Body of pancreas (tissue), 4 donors: ENCODE data around the gene LYRM4. TPM values are rescaled to one million over a fixed set of nuclear protein-coding genes. Genes with fewer than 3 reads are reported as not detected.

Source experiments
- ATAC-seq: fragments of 150-250 bp; one replicate; pipeline ENCODE4 v1.9.1; 2016
- DNase-seq, 4 donors: peaks; one replicate each; pipeline ENCODE4 v3.0.0-alpha.2; 2019
- H3K27ac ChIP-seq, 4 donors: fragments of 200-600 bp; sonication (generic); 1 replicate in 3 of 4; 2 replicates in 1 of 4; pipeline versions ENCODE4 v1.5.1 to v1.6.1; 2016 to 2019; ENCODE audit warnings: mild to moderate bottlenecking in 1 of 4, mixed read lengths in 1 of 4, moderate library complexity in 1 of 4
- H3K27me3 ChIP-seq, 2 donors: fragments of 200-600 bp; sonication (generic); one replicate each; pipeline ENCODE4 v1.6.0; 2016; ENCODE audit warnings: mild to moderate bottlenecking in 1 of 2
- H3K36me3 ChIP-seq, 2 donors: fragments of 200-600 bp; sonication (generic); replicated peaks in 1 of 2; 2 replicates each; pipeline ENCODE4 v1.5.1; 2016; ENCODE audit warnings: low read depth in 2 of 2; ENCODE audit not compliant: insufficient read depth in 1 of 2
- H3K4me1 ChIP-seq: fragments of 200-600 bp; sonication (generic); one replicate; pipeline ENCODE4 v1.6.0; 2016
- H3K4me3 ChIP-seq, 2 donors: fragments of 200-600 bp; sonication (generic); 1 replicate in 1 of 2; 2 replicates in 1 of 2; pipeline ENCODE4 v1.5.1; 2016 to 2019
- H3K9me3 ChIP-seq, 3 donors: fragments of 200-600 bp; sonication (generic); 1 replicate in 2 of 3; 2 replicates in 1 of 3; pipeline ENCODE4 v1.5.1; 2016
- POLR2A ChIP-seq, 3 donors: fragments of 450-650 bp; IDR thresholded peaks; one replicate each; pipeline ENCODE4 v1.6.1; 2016; ENCODE audit warnings: antibody characterized with exemption in 3 of 3, mild to moderate bottlenecking in 2 of 3
- WGBS, 2 donors: methylation state at CpG; one replicate each; pipeline ENCODE4 v1.1.5; 2017; 5-methylcytosine and 5-hydroxymethylcytosine counted together
- intact Hi-C: fragments of 100-400 bp; cut with DNase I; formaldehyde crosslinking; loops from one replicate; pipeline ENCODE4 v1.15.1; 2023
- total RNA-seq, 2 donors: library from RNA; depleted of rRNA; stranded (reverse); fragments of >200 nt; gene quantifications; one replicate each; pipeline ENCODE4 v1.1.0, GENCODE V29; 2016
- TF ChIP-seq, protein P1 (sequence below), 7 experiments: fragments of 450-650 bp in 4 of 7; fragments of 200-600 bp in 3 of 7; sonication (generic) in 3 of 7; IDR thresholded peaks; one replicate each; pipeline ENCODE4 v1.5.1; 2016 to 2019; ENCODE audit warnings: antibody characterized with exemption in 7 of 7

The LYRM4 gene
- total RNA-seq, 2 donors from 2014 or later: 15.3 to 18.5 TPM

DNA sequence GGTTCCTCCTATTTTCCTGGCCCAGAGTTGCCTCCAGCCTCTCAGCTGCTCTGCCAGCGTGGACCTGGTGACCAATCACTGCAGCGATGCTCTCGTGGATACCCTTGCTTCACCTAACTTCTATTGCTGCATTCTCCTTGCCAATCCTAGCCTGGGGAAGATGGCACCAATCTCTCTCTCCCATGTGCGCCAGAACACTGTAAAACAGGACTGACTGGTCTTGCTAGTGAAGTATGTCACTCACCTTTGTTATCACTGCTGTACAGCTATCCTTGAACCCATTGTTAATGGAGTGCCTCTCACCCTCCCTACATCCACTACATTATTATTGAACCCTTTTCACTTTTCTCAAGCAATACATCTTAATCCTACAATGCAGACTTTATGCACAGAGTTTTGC lies 80.1 kb downstream of the LYRM4 start:
- TF ChIP-seq, protein P1, sequence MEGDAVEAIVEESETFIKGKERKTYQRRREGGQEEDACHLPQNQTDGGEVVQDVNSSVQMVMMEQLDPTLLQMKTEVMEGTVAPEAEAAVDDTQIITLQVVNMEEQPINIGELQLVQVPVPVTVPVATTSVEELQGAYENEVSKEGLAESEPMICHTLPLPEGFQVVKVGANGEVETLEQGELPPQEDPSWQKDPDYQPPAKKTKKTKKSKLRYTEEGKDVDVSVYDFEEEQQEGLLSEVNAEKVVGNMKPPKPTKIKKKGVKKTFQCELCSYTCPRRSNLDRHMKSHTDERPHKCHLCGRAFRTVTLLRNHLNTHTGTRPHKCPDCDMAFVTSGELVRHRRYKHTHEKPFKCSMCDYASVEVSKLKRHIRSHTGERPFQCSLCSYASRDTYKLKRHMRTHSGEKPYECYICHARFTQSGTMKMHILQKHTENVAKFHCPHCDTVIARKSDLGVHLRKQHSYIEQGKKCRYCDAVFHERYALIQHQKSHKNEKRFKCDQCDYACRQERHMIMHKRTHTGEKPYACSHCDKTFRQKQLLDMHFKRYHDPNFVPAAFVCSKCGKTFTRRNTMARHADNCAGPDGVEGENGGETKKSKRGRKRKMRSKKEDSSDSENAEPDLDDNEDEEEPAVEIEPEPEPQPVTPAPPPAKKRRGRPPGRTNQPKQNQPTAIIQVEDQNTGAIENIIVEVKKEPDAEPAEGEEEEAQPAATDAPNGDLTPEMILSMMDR (IDR thresholded peaks at IDR 0.05): no peak
- no peak for TF ChIP-seq POLR2A (IDR thresholded peaks at IDR 0.05)
- H3K27ac ChIP-seq: no peak overlapping the region
- H3K4me3 ChIP-seq: no peak overlapping the region
- no peak for DNase-seq
- no peak for ATAC-seq
- H3K36me3 ChIP-seq: no peaks in the 10 kb centered on the region
- intact Hi-C loops: no loop called here
- WGBS, 2 donors: 80 to 97% methylated on average over 4 of the region's 4 CpGs
- H3K4me1 ChIP-seq: no peaks in the 10 kb centered on the region
- no peaks in the 10 kb centered on the region for H3K27me3 ChIP-seq
- H3K9me3 ChIP-seq: no peaks in the 10 kb centered on the region

DNA sequence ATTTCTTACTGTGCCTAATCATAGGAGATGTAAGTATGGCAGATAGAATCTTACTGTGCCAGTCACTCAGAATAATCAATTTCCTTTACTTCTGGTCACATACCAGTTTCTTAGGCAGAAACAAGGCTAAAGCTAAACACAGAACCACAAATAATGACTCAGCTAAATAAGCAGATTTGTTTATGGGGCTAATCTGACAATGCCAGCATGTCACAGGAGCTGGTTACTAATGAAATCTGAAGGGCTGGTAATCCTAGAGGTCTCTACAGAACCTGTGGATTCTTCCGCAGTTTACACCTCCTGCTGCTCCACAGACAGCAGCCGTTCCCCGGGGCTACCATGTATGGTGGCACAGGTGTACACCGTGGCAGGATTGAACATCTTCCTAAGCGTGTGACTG lies 80.8 kb downstream of the LYRM4 start:
- Histone ChIP-seq H3K4me3 (no peak overlapping the region), H3K9me3 (no peaks in the 10 kb centered on the region), H3K36me3 (no peaks in the 10 kb centered on the region), H3K4me1 (no peaks in the 10 kb centered on the region), H3K27ac (no peak overlapping the region), H3K27me3 (no peaks in the 10 kb centered on the region)
- WGBS, 2 donors: 92 to 95% methylated on average over 5 of the region's 5 CpGs
- ATAC-seq: no peak
- no peak for DNase-seq
- TF ChIP-seq POLR2A (IDR thresholded peaks at IDR 0.05): no peak
- TF ChIP-seq, protein P1 (IDR thresholded peaks at IDR 0.05): no peak
- intact Hi-C loops: no loop called here

DNA sequence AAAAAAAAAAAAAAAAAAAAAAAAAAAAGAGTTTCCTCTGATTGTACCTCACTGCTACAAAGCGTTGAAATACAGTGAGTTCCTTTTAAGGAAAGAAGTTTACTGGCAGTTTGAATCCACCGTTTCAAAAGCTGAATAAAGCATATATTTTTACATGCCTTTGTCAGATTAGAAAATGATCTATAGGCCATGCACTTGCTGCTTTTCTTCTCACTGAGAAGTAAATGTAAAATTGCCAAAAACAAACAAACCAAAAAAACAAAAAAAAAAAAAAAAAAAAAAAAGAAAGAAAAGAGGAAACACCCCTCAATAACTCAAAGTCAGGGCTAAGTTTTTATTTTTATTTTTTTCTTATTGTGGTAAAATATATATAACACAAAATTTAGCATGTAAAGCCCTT lies 81.9 kb downstream of the LYRM4 start:
- DNase-seq: no peak
- ATAC-seq: no peak
- TF ChIP-seq, protein P1 (IDR thresholded peaks at IDR 0.05): no peak
- no peak for TF ChIP-seq POLR2A (IDR thresholded peaks at IDR 0.05)
- WGBS, 2 donors: 57 to 87% methylated on average over 2 of the region's 2 CpGs
- H3K4me3 ChIP-seq: no peak overlapping the region
- no peaks in the 10 kb centered on the region for H3K36me3 ChIP-seq
- intact Hi-C loops: no loop called here
- H3K27me3 ChIP-seq: no peaks in the 10 kb centered on the region
- H3K9me3 ChIP-seq: no peaks in the 10 kb centered on the region
- no peak overlapping the region for H3K27ac ChIP-seq
- no peaks in the 10 kb centered on the region for H3K4me1 ChIP-seq

DNA sequence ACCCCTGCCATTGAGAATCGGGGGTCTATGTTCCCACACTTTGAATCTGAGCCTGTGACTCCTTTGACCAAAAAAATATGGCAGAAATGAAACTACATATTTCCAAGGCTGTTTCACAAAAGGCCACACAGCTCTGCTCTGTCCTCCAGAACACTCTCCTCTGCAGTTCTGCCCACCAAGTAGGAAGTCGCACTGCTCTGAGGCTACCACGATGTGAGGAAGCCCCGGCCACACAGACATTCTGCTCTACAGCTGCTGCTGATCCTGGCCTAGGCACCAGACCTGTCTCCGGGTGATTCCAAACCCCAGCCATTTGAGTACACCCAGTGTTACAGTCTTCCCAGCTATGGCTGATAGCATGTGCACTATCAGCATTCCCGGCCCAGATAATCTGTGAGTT lies 85.1 kb downstream of the LYRM4 start:
- ATAC-seq: no peak

More for the DNA sequence above, 85.1 kb downstream of the LYRM4 start:
- no peak for DNase-seq
- TF ChIP-seq, protein P1 (IDR thresholded peaks at IDR 0.05): no peak
- TF ChIP-seq POLR2A (IDR thresholded peaks at IDR 0.05): no peak
- intact Hi-C loops: no loop called here
- H3K4me3 ChIP-seq: no peak overlapping the region
- H3K9me3 ChIP-seq: no peaks in the 10 kb centered on the region
- H3K27me3 ChIP-seq: no peaks in the 10 kb centered on the region
- H3K27ac ChIP-seq: no peak overlapping the region
- H3K36me3 ChIP-seq: no peaks in the 10 kb centered on the region
- WGBS, 2 donors: 81 to 86% methylated on average over 6 of the region's 6 CpGs
- H3K4me1 ChIP-seq: no peaks in the 10 kb centered on the region
